Fibroblast of mammary gland (primary cell): ENCODE results near the gene LLCFC1.

Experiments
- DNase-seq: peaks from one replicate; pipeline ENCODE4 v3.0.0-alpha.2; 2010; ENCODE audit warnings: low read depth
- H3K4me3 ChIP-seq: 2 replicates; pipeline ENCODE4 v1.5.1; 2011; ENCODE audit warnings: low read depth, mild to moderate bottlenecking, low read length, moderate library complexity; ENCODE audit not compliant: control insufficient read depth
- CTCF ChIP-seq: conservative IDR thresholded peaks from 2 replicates; pipeline ENCODE4 v1.5.1; 2011; ENCODE audit warnings: low read depth, low read length, inconsistent platforms; ENCODE audit not compliant: control insufficient read depth, insufficient read depth

LLCFC1 gene

DNA sequence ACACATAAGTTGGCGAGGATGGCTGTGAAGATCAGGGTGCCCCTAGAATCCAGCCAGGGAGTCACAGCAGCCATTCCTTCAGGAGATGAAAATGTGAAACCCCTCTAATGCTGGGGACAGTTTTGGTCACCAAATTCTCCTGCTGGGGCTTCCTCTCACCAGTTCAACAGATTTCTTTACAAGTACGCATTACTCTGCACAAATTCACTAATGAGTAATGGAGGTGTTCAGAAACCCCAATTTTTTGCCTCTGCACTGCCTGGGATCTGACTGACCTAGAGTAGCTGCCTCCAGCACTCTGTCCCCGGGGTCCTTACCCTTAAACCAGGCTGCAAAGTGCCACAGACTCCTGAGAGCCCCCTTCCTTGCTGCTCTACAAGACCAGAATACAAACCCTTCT lies 21.8 kb upstream of the LLCFC1 start:
- no peak for DNase-seq
- TF ChIP-seq CTCF = no peak
- no peak overlapping the region for H3K4me3 ChIP-seq

DNA sequence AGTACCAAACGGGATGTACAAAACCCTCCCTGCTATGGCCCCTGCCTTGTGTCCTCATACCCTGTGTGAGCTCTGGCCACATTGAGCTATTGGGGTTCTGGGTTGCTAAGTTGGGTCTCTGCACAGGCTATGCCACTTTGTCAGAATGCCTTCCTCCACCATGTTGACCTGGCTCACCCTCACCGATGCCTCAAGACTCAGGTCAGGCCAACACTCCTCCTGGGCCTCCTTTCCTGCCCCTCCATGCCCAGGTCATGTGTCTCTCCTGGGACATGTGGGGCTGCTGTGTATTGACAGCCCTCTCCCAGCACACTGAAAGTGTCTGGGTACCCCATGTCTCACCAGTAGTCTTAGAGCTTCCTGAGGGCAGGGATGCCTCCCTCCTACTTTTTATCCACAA lies 20.4 kb upstream of the LLCFC1 start:
- no peak for TF ChIP-seq CTCF
- no peak overlapping the region for H3K4me3 ChIP-seq

GRCh38 chr7:142919656-142920055 lies 19.6 kb upstream of the LLCFC1 start:
- no peak for TF ChIP-seq CTCF
- no peak overlapping the region for H3K4me3 ChIP-seq
- DNase-seq = no peak

More for the DNA sequence above, 20.4 kb upstream of the LLCFC1 start:
- no peak for DNase-seq

- H3K4me3 ChIP-seq = no peak overlapping the region
- no peak for TF ChIP-seq CTCF
Observed at GRCh38 chr7:142923391-142923790, 15.9 kb upstream of the LLCFC1 start.

GRCh38 chr7:142925413-142925812 lies 13.9 kb upstream of the LLCFC1 start:
- DNase-seq = no peak
- no peak overlapping the region for H3K4me3 ChIP-seq
- TF ChIP-seq CTCF = no peak

More at GRCh38 chr7:142923391-142923790, 15.9 kb upstream of the LLCFC1 start:
- DNase-seq = no peak

DNA sequence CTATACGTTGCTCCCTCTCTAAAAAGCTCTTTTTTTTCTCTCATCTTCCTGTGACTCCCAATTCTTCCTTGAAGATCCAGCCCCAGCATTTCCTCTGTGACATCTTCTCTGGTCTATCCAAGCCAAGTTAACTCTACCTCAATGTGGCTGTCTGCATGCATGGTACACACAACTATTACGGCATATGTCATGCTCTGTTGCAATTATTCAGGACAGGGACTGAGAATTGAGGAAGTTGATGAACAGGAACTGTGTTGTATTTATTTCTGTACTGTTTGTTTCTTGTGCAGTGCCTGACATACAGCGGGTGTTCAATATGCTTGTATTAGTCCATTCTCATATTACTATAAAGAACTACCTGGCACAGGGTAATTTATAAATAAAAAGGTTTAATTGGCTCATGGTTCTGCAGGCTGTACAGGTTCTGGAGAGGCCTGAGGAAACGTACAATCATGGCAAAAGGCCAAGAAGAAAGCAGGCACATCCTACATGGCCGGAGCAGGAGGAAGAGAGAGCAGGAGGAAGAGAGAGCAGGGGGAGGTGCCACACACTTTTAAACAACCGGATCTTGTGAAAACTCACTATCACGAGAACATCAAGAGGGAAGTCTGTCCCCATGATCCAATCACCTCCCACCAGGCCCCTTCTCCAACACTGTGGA lies 12.1 kb upstream of the LLCFC1 start:
- no peak for DNase-seq
- TF ChIP-seq CTCF = no peak
- H3K4me3 ChIP-seq = no peak overlapping the region

DNA sequence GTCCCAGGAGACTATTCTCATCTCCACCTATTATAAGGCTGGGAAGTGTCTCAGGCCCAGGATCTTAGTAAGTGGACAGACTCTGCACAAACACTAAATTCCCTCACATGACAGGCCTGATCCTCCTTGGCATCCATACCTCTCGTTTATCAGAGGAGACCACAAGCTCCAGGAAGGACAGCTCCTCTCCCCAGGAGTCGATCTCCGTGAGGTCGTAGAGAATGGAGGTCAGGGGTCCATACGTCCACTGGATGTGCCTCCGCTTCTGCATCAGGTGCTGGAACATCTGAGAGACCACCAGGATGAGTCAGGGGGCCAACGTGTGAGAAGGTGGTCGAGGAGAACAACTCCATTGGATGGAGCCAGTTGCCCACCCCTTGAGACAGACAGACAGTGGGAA lies 11.3 kb upstream of the LLCFC1 start:
- no peak overlapping the region for H3K4me3 ChIP-seq
- no peak for DNase-seq
- TF ChIP-seq CTCF = no peak
